Adrenal gland (tissue), 5 donors: ENCODE results near the gene ENGASE.
"Not testable (repeated sequence)": the region's sequence is repeated elsewhere in the genome, so short reads cannot be mapped to it uniquely, and the experiment has no call there.

Source experiments
- CTCF ChIP-seq, 6 experiments: fragments of 450-650 bp in 4 of 6; fragments of 200-600 bp in 2 of 6; sonication (generic) in 1 of 6; IDR thresholded peaks; 1 replicate in 5 of 6; 2 replicates in 1 of 6; pipeline versions ENCODE4 v1.5.1 to v1.8.0; 2016 to 2021; ENCODE audit warnings: antibody characterized with exemption in 6 of 6, mild to moderate bottlenecking in 2 of 6, moderate library complexity in 1 of 6
- POLR2A ChIP-seq, 2 donors: fragments of 450-650 bp; IDR thresholded peaks; one replicate each; pipeline ENCODE4 v1.6.1; 2017; ENCODE audit warnings: antibody characterized with exemption in 2 of 2, mild to moderate bottlenecking in 2 of 2, moderate library complexity in 1 of 2
- donor health status: DM: no; HTN: no; CAD: no.

- TF ChIP-seq CTCF, POLR2A (IDR thresholded peaks at IDR 0.05): not testable (repeated sequence)
Measured at GRCh38 chr17:79030636-79031035, 44.0 kb upstream of the ENGASE start.
